ENCODE results near the gene SLAMF7. TPM values are rescaled to one million over a fixed set of nuclear protein-coding genes. Genes with fewer than 3 reads are reported as not detected.
"Not testable (repeated sequence)": the region's sequence is repeated elsewhere in the genome, so short reads cannot be mapped to it uniquely, and the experiment has no call there.

Gene SLAMF7
- total and polyA plus RNA-seq, 3 experiments from 2014 or later = 79.5 to 165 (median 97.4) TPM

DNA sequence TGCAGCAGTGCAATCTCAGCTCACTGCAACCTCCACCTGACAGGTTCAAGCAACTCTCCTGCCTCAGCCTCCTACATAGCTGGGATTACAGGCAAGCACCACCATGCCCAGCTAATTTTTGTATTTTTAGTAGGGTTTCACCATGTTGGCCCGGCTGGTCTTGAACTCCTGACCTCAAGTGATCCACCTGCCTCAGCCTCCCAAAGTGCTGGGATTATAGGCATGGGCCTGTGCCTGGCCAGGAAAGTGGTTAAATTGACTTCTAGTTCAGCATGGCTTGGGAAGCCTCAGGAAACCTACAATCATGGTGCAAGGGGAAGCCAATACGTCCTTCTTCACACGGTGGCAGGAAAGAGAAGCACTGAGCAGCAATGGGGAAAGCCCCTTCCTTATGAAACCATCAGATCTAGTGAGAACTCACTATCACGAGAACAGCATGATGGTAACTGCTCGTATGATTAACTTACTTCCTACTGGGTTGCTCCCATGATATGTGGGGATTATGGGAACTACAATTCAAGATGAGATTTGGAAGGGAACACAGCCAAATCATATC, 26.4 kb upstream of the SLAMF7 start:
- peaks cover 61% of the 10 kb centered on the region for H3K4me1 ChIP-seq (ENCODE audit: insufficient read depth, low read length)
- H3K9me3 ChIP-seq (ENCODE audit: low read length); H3K36me3 ChIP-seq (ENCODE audit: insufficient read depth, low read length); H3K4me3 Mint-ChIP-seq; H3K27me3 ChIP-seq (ENCODE audit: insufficient read depth, low read length, poor library complexity, severe bottlenecking); H3K9me3 Mint-ChIP-seq; H3K27me3 Mint-ChIP-seq: not testable (repeated sequence)
- Mint-ChIP-seq H3K4me1 (peaks cover 36 to 50% (median 49%) of the 10 kb centered on the region in 3 donors), H3K27ac (peak overlapping the region in 1 of 8 donors; percentile 89), H3K36me3 (peaks cover 0 to 12% (median 0%) of the 10 kb centered on the region in 3 donors)
- POLR2A ChIA-PET = interaction anchor here (0.6 to 2.0 kb wide), 7 partner anchors 11 to 294 kb away, joined by 3 to 8 read pairs (median 3); partner anchors contain the start of gene SLAMF7
- peak overlapping the region; percentile 56 for H3K27ac ChIP-seq (ENCODE audit: low read depth, low read length)
- peak overlapping the region; percentile 88 for H3K4me3 ChIP-seq (ENCODE audit: low read length)
- peak; percentile 23 to 69 (median 60) for DNase-seq
- CTCF ChIA-PET = interaction anchor here (0.8 to 6.7 kb wide), 11 partner anchors 12 to 240 kb away, joined by 3 to 72 read pairs (median 4); no protein-coding TSS in a partner anchor

DNA sequence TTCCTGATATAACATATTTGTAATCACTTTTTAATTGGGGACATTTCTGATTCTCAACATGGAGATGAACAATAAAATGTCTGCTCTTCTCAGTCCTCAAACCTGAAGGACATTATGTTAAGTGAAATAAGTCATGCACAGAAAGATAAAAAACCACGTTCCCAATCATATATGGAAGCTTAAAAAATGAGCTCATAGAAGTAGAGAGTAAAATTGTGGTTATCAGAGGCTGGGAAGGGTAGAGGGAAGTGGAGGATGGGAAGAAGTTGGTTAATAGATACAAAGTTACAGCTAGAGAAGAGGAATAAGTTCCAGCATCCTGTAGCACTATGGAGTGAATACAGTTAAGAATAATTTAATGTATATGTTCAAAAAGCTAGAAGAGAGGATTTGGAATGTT, 25.9 kb upstream of the SLAMF7 start:
- Histone ChIP-seq H3K27ac (ENCODE audit: low read depth, low read length) (peak overlapping the region; percentile 56), H3K4me1 (ENCODE audit: insufficient read depth, low read length) (peaks cover 56% of the 10 kb centered on the region), H3K27me3 (ENCODE audit: insufficient read depth, low read length, poor library complexity, severe bottlenecking) (no peaks in the 10 kb centered on the region), H3K9me3 (ENCODE audit: low read length) (no peaks in the 10 kb centered on the region), H3K4me3 (ENCODE audit: low read length) (peak overlapping the region; percentile 88), H3K36me3 (ENCODE audit: insufficient read depth, low read length) (no peaks in the 10 kb centered on the region)
- DNase-seq = no peak
- Mint-ChIP-seq H3K4me1 (peaks cover 38 to 54% (median 52%) of the 10 kb centered on the region in 3 donors), H3K36me3 (peaks cover 0 to 12% (median 0%) of the 10 kb centered on the region in 3 donors), H3K9me3 (no peaks in the 10 kb centered on the region), H3K4me3 (no peak overlapping the region), H3K27me3 (no peaks in the 10 kb centered on the region), H3K27ac (peak overlapping the region in 1 of 8 donors; percentile 89)
- CTCF ChIA-PET = interaction anchor here (0.9 to 6.7 kb wide), 11 partner anchors 7 to 239 kb away, joined by 3 to 72 read pairs (median 6); no protein-coding TSS in a partner anchor
- POLR2A ChIA-PET = interaction anchor here (1.0 to 2.0 kb wide), 2 partner anchors 10 to 30 kb away, joined by 3 to 8 read pairs; no protein-coding TSS in a partner anchor

DNA sequence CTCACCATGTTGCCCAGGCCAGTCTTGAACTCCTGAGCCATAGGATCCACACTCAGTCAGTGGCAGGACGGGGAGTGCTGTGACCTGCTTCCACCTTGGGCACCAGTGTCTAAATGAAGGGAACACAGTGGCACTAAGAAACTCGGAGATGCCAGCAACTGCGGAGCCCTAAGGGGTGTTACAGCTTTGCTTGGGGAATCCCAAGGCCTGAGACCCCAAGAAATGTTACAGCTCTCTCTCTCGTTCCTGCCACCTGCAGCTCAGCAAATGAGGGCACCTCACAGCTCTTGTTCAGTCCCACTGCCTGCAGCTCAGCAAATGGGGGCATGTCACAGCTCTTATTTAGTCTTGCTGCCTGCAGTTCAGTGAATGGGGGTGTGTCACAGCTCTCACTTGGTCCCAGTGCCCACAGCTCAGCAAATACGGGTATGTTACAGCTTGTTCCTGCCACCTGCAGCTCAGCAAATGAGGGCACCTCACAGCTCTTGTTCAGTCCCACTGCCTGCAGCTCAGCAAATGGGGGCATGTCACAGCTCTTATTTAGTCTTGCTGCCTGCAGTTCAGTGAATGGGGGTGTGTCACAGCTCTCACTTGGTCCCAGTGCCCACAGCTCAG, 24.9 kb upstream of the SLAMF7 start:
- Mint-ChIP-seq H3K4me3 (peak overlapping the region in 4 of 7 donors; percentile 8 to 42 (median 33)), H3K27ac (peak overlapping the region; percentile 41 to 93 (median 86)), H3K4me1 (peaks cover 38 to 54% (median 52%) of the 10 kb centered on the region in 3 donors), H3K36me3 (peaks cover 0 to 12% (median 0%) of the 10 kb centered on the region in 3 donors)
- not testable (repeated sequence) for H3K27me3 ChIP-seq (ENCODE audit: insufficient read depth, low read length, poor library complexity, severe bottlenecking); H3K36me3 ChIP-seq (ENCODE audit: insufficient read depth, low read length); H3K9me3 ChIP-seq (ENCODE audit: low read length); H3K27ac ChIP-seq (ENCODE audit: low read depth, low read length); H3K27me3 Mint-ChIP-seq; H3K9me3 Mint-ChIP-seq; H3K4me3 ChIP-seq (ENCODE audit: low read length)
- ChIA-PET CTCF (interaction anchor here (0.9 to 6.7 kb wide), 9 partner anchors 8 to 123 kb away, joined by 3 to 72 read pairs (median 9); no protein-coding TSS in a partner anchor), POLR2A (interaction anchor here (0.6 to 2.0 kb wide), 3 partner anchors 9 to 38 kb away, joined by 3 to 8 read pairs (median 3); no protein-coding TSS in a partner anchor)
- H3K4me1 ChIP-seq (ENCODE audit: insufficient read depth, low read length) = peaks cover 47% of the 10 kb centered on the region
- peak in 3 of 5 donors; percentile 38 to 67 (median 43) for DNase-seq

- Mint-ChIP-seq H3K27me3 (no peaks in the 10 kb centered on the region), H3K4me3 (peak overlapping the region in 1 of 7 donors; percentile 31), H3K9me3 (no peaks in the 10 kb centered on the region), H3K27ac (peak overlapping the region in 2 of 8 donors; percentile 34 to 40), H3K36me3 (peaks cover 0 to 6% (median 0%) of the 10 kb centered on the region in 3 donors), H3K4me1 (peaks cover 46 to 65% (median 62%) of the 10 kb centered on the region in 3 donors)
- Histone ChIP-seq H3K27ac (ENCODE audit: low read depth, low read length) (no peak overlapping the region), H3K4me1 (ENCODE audit: insufficient read depth, low read length) (peaks cover 36% of the 10 kb centered on the region), H3K9me3 (ENCODE audit: low read length) (no peaks in the 10 kb centered on the region), H3K36me3 (ENCODE audit: insufficient read depth, low read length) (no peaks in the 10 kb centered on the region), H3K27me3 (ENCODE audit: insufficient read depth, low read length, poor library complexity, severe bottlenecking) (no peaks in the 10 kb centered on the region), H3K4me3 (ENCODE audit: low read length) (no peak overlapping the region)
- POLR2A ChIA-PET = no interaction called here
- CTCF ChIA-PET = interaction anchor here (1.1 to 6.7 kb wide), 10 partner anchors 8 to 238 kb away, joined by 3 to 72 read pairs (median 6); no protein-coding TSS in a partner anchor
- DNase-seq = no peak
These were observed 23.0 kb upstream of the SLAMF7 start for GRCh38 chr1:160716013-160716412.

DNA sequence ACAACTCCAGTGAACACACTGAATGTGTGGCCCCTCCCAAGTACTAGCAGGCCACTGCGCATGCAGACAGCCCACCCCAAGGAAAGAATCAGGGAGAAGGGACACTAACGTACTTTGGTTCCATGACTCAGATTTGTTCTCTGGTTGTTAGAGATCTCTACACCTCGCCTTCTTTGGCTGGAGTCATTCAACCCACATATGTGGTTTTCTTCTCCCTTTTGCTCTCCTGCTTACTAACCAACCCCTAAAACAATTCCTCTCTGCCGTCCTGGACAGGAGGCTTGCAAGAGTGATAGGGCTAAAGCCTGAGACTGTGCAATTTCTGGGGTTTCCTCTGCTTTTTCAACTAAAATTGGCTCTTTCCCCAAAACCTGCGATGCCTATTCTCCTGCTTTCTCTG, 21.7 kb upstream of the SLAMF7 start:
- ChIA-PET POLR2A (no interaction called here), CTCF (interaction anchor here (1.5 kb wide), 1 partner anchor 237 kb away, joined by 3 read pairs; no protein-coding TSS in a partner anchor)
- H3K27ac ChIP-seq (ENCODE audit: low read depth, low read length) = no peak overlapping the region
- no peak overlapping the region for H3K4me3 ChIP-seq (ENCODE audit: low read length)
- Mint-ChIP-seq H3K27ac (no peak overlapping the region), H3K27me3 (no peaks in the 10 kb centered on the region), H3K4me1 (peaks cover 45 to 61% (median 58%) of the 10 kb centered on the region in 3 donors), H3K9me3 (no peaks in the 10 kb centered on the region), H3K4me3 (peak overlapping the region in 1 of 7 donors; percentile 11), H3K36me3 (no peaks in the 10 kb centered on the region)
- H3K27me3 ChIP-seq (ENCODE audit: insufficient read depth, low read length, poor library complexity, severe bottlenecking) = no peaks in the 10 kb centered on the region
- H3K36me3 ChIP-seq (ENCODE audit: insufficient read depth, low read length) = no peaks in the 10 kb centered on the region
- no peaks in the 10 kb centered on the region for H3K9me3 ChIP-seq (ENCODE audit: low read length)
- no peak for DNase-seq
- peaks cover 32% of the 10 kb centered on the region for H3K4me1 ChIP-seq (ENCODE audit: insufficient read depth, low read length)

DNA sequence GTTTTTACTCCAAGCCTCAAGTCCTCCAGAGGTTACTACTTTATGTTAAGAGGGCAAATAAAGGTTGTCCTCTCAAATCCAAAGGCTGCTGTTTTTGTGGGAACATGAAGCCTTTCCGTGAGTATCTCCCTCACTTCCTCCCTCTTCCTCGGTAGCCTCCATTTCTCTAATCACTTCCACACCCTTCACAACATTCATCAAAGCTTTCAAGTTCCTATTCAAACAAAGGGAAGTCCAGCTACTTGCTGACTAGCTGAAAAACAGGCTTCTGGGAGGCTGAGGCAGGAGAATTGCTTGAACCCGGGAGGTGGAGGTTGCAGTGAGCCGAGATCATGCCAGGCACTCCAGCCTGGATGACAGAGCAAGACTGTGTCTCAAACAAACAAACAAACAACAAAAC, 20.8 kb upstream of the SLAMF7 start:
- Histone ChIP-seq H3K9me3 (ENCODE audit: low read length) (no peaks in the 10 kb centered on the region), H3K27me3 (ENCODE audit: insufficient read depth, low read length, poor library complexity, severe bottlenecking) (no peaks in the 10 kb centered on the region), H3K4me3 (ENCODE audit: low read length) (no peak overlapping the region), H3K36me3 (ENCODE audit: insufficient read depth, low read length) (no peaks in the 10 kb centered on the region), H3K27ac (ENCODE audit: low read depth, low read length) (no peak overlapping the region), H3K4me1 (ENCODE audit: insufficient read depth, low read length) (peaks cover 32% of the 10 kb centered on the region)
- ChIA-PET CTCF (no interaction called here), POLR2A (no interaction called here)
- H3K27me3 Mint-ChIP-seq = no peaks in the 10 kb centered on the region
- H3K27ac Mint-ChIP-seq = peak overlapping the region in 1 of 8 donors; percentile 41
- H3K36me3 Mint-ChIP-seq = no peaks in the 10 kb centered on the region
- peaks cover 45 to 61% (median 58%) of the 10 kb centered on the region in 3 donors for H3K4me1 Mint-ChIP-seq
- no peak overlapping the region for H3K4me3 Mint-ChIP-seq
- H3K9me3 Mint-ChIP-seq = no peaks in the 10 kb centered on the region
- DNase-seq = no peak

DNA sequence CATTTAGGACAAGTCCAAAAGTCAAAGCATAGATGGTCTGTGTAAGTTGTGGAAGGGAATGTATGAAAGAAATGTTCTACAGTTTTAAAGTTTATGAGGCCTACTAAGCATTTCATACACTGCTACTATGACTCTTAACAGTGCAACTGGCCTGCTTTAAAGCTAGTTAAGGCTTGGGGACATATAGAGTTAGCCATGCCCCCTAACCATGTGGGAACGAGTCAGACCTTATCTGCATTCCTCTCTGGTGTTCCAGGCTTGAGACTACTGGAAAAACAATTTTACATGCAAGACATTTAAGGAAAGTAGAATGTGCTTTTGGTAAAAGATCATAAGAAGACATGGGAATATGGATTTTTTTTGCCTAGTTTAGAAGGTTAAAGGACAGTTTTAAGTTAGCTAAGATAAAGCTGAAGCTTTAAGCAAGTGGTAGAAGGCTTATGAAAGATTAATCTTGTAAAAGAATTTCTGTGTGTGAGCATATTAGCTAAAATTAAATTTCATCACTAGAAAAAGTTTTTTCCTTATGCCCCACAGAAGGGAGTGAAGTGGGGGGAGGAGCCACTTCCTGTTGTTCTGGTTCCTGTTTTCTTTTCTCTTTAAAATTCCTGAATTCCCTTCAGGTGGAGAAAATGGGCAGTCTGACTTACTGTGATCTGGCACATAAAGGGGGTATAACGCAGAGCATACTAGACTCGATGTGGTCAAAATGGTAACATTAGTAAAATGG, 18.5 kb upstream of the SLAMF7 start:
- Mint-ChIP-seq H3K27ac (peak overlapping the region in 3 of 8 donors; percentile 11 to 71 (median 62)), H3K36me3 (no peaks in the 10 kb centered on the region), H3K27me3 (no peaks in the 10 kb centered on the region), H3K4me1 (peaks cover 36 to 42% (median 42%) of the 10 kb centered on the region in 3 donors), H3K9me3 (no peaks in the 10 kb centered on the region), H3K4me3 (no peak overlapping the region)
- Histone ChIP-seq H3K36me3 (ENCODE audit: insufficient read depth, low read length) (no peaks in the 10 kb centered on the region), H3K4me1 (ENCODE audit: insufficient read depth, low read length) (peaks cover 14% of the 10 kb centered on the region), H3K27me3 (ENCODE audit: insufficient read depth, low read length, poor library complexity, severe bottlenecking) (no peaks in the 10 kb centered on the region), H3K4me3 (ENCODE audit: low read length) (no peak overlapping the region), H3K27ac (ENCODE audit: low read depth, low read length) (no peak overlapping the region), H3K9me3 (ENCODE audit: low read length) (no peaks in the 10 kb centered on the region)
- DNase-seq = no peak
- ChIA-PET POLR2A (no interaction called here), CTCF (interaction anchor here (1.0 to 9.3 kb wide), 3 partner anchors 40 to 57 kb away, joined by 3 to 185 read pairs (median 3); no protein-coding TSS in a partner anchor)
